ENCODE results near the gene SLC25A41. TPM values are rescaled to one million over a fixed set of nuclear protein-coding genes. Genes with fewer than 3 reads are reported as not detected.

Gene SLC25A41
- total RNA-seq (2022) (1.4 and 2.9 TPM in 2 replicates), Bru-seq, nascent RNA (percentile 25 among the genes with signal in this experiment), BruChase-seq, experiment 1, labeled RNA remaining after a 6-hour chase (percentile 33 among the genes with signal in this experiment), BruChase-seq, experiment 2, labeled RNA remaining after a 2-hour chase (percentile 40 among the genes with signal in this experiment)
- long read RNA-seq, partial matches to known transcripts = 0 of 1 reads
- long read RNA-seq, other reads (novel, unspliced or antisense) = 1 of 1 reads

DNA sequence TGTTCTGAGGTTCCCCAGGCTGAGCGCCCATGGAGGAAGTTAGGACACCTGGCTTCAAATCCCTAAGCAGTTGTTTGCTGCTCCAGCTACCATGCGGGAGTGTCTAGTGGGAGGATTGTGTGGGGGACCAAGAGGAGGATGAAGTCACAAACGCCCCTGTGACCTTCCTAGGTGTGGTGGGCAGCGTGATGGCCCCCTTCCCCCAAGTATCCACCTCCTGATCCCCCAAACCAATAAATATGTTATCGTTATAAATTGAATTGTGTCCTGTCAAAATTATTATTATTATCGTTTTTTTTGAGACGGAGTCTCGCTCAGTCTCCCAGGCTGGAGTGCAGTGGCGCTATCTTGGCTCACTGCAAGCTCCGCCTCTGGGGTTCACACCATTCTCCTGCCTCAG lies at the start of gene SLC25A41:
Gene SLC25A41 (minus strand): TSS at position 101 of the 400 bp plus-strand sequence. CDS start 70 bp downstream, at position 31.
- TF ChIP-seq, protein P1, sequence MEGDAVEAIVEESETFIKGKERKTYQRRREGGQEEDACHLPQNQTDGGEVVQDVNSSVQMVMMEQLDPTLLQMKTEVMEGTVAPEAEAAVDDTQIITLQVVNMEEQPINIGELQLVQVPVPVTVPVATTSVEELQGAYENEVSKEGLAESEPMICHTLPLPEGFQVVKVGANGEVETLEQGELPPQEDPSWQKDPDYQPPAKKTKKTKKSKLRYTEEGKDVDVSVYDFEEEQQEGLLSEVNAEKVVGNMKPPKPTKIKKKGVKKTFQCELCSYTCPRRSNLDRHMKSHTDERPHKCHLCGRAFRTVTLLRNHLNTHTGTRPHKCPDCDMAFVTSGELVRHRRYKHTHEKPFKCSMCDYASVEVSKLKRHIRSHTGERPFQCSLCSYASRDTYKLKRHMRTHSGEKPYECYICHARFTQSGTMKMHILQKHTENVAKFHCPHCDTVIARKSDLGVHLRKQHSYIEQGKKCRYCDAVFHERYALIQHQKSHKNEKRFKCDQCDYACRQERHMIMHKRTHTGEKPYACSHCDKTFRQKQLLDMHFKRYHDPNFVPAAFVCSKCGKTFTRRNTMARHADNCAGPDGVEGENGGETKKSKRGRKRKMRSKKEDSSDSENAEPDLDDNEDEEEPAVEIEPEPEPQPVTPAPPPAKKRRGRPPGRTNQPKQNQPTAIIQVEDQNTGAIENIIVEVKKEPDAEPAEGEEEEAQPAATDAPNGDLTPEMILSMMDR (IDR thresholded peaks at IDR 0.05; ENCODE audit: unreplicated experiment) = no peak
- no peaks in the 10 kb centered on the region for H3K36me3 Mint-ChIP-seq (ENCODE audit: insufficient read depth, unreplicated experiment)
- BruUV-seq (replicated peaks) = no TSS peak
- H3K9me3 Mint-ChIP-seq (ENCODE audit: low read depth, unreplicated experiment) = no peaks in the 10 kb centered on the region
- no peak for DNase-seq
- no peak within 1 kb of the TSS for H3K27ac Mint-ChIP-seq (ENCODE audit: unreplicated experiment)
- H3K4me1 Mint-ChIP-seq (ENCODE audit: low read depth, unreplicated experiment) = no peaks in the 10 kb centered on the region
- no peaks in the 10 kb centered on the region for H3K27me3 Mint-ChIP-seq (ENCODE audit: unreplicated experiment)
- no peak within 1 kb of the TSS for H3K4me3 Mint-ChIP-seq (ENCODE audit: low read depth, unreplicated experiment)
- CTCF ChIA-PET = no interaction called here
- intact Hi-C loops (cut with micrococcal nuclease; ENCODE audit: unreplicated experiment) = no loop called here

DNA sequence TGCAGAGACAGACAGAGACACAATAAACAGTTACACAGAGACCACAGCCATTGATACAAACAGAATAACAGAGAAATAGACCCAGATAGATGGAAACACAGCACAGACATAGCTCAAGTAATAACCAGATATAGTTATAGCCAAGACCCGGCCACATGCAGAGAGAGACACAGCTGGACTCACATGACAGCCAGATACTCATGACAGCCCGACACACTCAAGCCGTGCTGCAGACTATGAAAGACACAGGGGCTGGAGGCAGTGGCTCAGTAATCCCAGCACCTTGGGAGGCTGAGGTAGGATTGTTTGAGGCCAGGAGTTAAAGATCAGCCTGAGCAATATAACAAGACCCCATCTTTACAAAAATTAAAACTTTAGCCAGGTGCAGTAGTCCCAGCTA lies 49.7 kb upstream of the SLC25A41 start:
- Mint-ChIP-seq H3K4me1 (ENCODE audit: low read depth, unreplicated experiment) (no peaks in the 10 kb centered on the region), H3K4me3 (ENCODE audit: low read depth, unreplicated experiment) (no peak overlapping the region), H3K27me3 (ENCODE audit: unreplicated experiment) (peaks cover 18% of the 10 kb centered on the region), H3K36me3 (ENCODE audit: insufficient read depth, unreplicated experiment) (no peaks in the 10 kb centered on the region), H3K27ac (ENCODE audit: unreplicated experiment) (no peak overlapping the region), H3K9me3 (ENCODE audit: low read depth, unreplicated experiment) (no peaks in the 10 kb centered on the region)
- CTCF ChIA-PET = interaction anchor here (0.6 kb wide), 1 partner anchor 944 kb away, joined by 5 read pairs; no protein-coding TSS in a partner anchor
- no peak for DNase-seq
- TF ChIP-seq, protein P1 (IDR thresholded peaks at IDR 0.05; ENCODE audit: unreplicated experiment) = no peak
- intact Hi-C loops (cut with micrococcal nuclease; ENCODE audit: unreplicated experiment) = no loop called here
- no TSS peak for BruUV-seq (replicated peaks)

DNA sequence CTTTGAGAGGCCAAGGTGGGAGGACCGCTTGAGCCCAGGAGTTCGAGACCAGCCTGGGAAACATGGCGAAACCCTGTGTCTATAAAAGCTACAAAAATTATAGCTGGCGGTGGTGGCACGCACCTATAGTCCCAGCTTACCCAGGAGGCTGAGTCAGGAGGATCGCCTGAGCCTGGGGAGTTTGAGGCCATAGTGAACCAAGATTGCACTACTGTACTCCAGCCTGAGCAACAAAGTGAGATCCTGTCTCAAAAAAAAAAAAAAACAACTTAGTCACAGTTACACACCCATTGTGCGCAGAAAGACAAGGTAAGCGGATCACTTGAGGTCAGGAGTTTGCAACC lies 48.8 kb upstream of the SLC25A41 start:
- H3K4me3 Mint-ChIP-seq (ENCODE audit: low read depth, unreplicated experiment) = no peak overlapping the region
- TF ChIP-seq, protein P1 (IDR thresholded peaks at IDR 0.05; ENCODE audit: unreplicated experiment) = no peak
- BruUV-seq (replicated peaks) = no TSS peak
- H3K9me3 Mint-ChIP-seq (ENCODE audit: low read depth, unreplicated experiment) = no peaks in the 10 kb centered on the region
- H3K36me3 Mint-ChIP-seq (ENCODE audit: insufficient read depth, unreplicated experiment) = no peaks in the 10 kb centered on the region
- CTCF ChIA-PET = no interaction called here
- H3K27me3 Mint-ChIP-seq (ENCODE audit: unreplicated experiment) = peaks cover 18% of the 10 kb centered on the region
- no peak overlapping the region for H3K27ac Mint-ChIP-seq (ENCODE audit: unreplicated experiment)
- no peaks in the 10 kb centered on the region for H3K4me1 Mint-ChIP-seq (ENCODE audit: low read depth, unreplicated experiment)
- DNase-seq = no peak
- intact Hi-C loops (cut with micrococcal nuclease; ENCODE audit: unreplicated experiment) = no loop called here

DNA sequence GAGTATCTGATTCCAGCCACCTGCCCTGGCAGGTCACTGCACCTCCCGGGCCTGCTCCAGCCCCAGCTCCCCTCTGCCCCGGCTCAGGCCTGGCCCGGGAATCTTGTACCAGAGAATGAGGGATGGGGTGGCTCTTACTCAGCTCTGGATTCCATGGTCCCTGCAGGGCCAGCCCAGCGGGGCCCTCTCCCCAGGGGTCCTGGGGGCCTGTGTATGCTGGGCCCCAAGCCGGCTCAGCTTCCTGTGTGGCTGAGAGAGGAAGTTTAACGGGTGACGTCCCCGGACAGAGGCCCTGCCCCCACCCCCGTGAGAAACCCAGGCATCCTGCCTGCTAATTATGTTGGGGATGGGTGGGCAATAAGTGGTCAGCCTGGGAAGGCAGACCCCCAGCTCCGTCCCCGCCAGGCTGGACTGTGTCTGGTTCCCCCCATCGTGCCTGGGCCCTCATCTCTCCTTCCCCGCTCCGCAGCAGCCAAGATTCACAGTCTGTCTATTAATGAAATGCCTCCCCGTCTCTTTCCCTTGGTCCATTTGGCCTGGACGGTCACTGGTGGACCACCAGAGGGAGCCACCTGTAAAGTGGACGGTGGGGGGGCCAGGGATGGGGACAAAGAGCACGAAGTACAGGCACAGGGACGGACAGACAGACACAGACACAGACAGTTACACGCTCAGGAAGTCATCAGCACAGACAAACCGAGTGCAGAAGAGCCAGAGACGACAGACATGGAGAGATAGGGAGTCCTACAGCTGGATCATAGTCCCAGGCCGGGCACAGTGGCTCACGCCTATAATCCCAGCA lies 48.2 kb upstream of the SLC25A41 start, which contains the start of gene DENND1C:
Gene DENND1C (minus strand): TSS at position 247 of the 802 bp plus-strand sequence. CDS start 92 bp downstream, at position 155.
- DNase-seq = peak; percentile 43
- Mint-ChIP-seq H3K27ac (ENCODE audit: unreplicated experiment) (no peak within 1 kb of the TSS), H3K9me3 (ENCODE audit: low read depth, unreplicated experiment) (no peaks in the 10 kb centered on the region), H3K36me3 (ENCODE audit: insufficient read depth, unreplicated experiment) (no peaks in the 10 kb centered on the region), H3K4me1 (ENCODE audit: low read depth, unreplicated experiment) (no peaks in the 10 kb centered on the region), H3K27me3 (ENCODE audit: unreplicated experiment) (peaks cover 18% of the 10 kb centered on the region), H3K4me3 (ENCODE audit: low read depth, unreplicated experiment) (no peak within 1 kb of the TSS)
- BruUV-seq (replicated peaks) = no TSS peak
- TF ChIP-seq, protein P1 (IDR thresholded peaks at IDR 0.05; ENCODE audit: unreplicated experiment) = peak; percentile 53
- intact Hi-C loops (cut with micrococcal nuclease; ENCODE audit: unreplicated experiment) = no loop called here
- CTCF ChIA-PET = no interaction called here
